Neural progenitor cell (in vitro differentiated cells): Measurements from ENCODE around the gene NKAIN2.

Experiments used
- EZH2 ChIP-seq: fragments of 200-600 bp; sonication (generic); IDR thresholded peaks from 2 replicates; pipeline ENCODE4 v1.6.1; 2017; ENCODE audit warnings: antibody characterized with exemption, mild to moderate bottlenecking, moderate library complexity
- EZH2phosphoT487 ChIP-seq: fragments of 200-600 bp; sonication (generic); IDR thresholded peaks from 2 replicates; pipeline ENCODE4 v1.6.1; 2017; ENCODE audit warnings: antibody characterized with exemption
- TF ChIP-seq, protein P1 (sequence below): fragments of 200-600 bp; sonication (generic); IDR thresholded peaks from 2 replicates; pipeline ENCODE4 v1.5.1; 2017; ENCODE audit warnings: antibody characterized with exemption, mild to moderate bottlenecking

DNA sequence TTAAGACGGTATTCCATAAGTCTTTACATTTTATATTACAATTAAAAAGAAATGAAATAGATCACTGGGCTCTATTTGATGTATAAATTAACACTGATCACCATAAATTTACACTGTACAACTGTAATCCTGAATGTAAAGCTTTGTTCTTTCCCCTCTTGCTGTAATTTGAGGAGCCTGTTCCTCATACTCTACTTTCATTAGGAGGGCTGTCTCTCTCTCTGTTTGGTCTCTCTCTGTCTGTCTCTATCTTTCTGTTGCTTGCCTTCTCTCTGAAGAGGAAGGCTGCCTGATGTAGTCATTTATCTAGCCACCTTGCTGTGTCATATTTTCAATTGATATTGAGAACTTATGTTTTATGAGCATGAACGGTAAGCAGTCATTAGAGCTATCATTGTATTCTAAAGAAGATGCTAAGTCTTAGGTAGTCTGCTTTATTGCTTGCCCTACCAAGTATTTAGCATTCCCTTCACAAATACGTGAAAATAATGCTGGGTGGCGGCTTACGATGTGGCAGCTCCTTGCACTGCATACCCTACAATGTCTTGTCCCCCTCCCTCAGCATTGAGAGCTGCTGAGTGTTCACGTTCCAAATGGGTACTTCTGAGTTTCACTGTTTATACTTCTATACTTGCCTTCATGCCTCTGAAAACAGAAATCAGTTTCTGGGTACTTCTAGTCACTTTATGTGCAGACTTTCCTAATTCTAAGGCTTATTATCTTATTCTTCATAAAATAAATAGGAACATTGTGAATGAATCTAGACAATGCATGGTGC lies 205.5 kb downstream of the NKAIN2 start:
- TF ChIP-seq, protein P1, sequence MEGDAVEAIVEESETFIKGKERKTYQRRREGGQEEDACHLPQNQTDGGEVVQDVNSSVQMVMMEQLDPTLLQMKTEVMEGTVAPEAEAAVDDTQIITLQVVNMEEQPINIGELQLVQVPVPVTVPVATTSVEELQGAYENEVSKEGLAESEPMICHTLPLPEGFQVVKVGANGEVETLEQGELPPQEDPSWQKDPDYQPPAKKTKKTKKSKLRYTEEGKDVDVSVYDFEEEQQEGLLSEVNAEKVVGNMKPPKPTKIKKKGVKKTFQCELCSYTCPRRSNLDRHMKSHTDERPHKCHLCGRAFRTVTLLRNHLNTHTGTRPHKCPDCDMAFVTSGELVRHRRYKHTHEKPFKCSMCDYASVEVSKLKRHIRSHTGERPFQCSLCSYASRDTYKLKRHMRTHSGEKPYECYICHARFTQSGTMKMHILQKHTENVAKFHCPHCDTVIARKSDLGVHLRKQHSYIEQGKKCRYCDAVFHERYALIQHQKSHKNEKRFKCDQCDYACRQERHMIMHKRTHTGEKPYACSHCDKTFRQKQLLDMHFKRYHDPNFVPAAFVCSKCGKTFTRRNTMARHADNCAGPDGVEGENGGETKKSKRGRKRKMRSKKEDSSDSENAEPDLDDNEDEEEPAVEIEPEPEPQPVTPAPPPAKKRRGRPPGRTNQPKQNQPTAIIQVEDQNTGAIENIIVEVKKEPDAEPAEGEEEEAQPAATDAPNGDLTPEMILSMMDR, result no peak
- TF ChIP-seq EZH2, result no peak
- no peak for TF ChIP-seq EZH2phosphoT487
